Fibroblast of skin of left biceps (primary cell): ENCODE results near the gene EXOC6.

ENCODE experiments used
- DNase-seq, 2 experiments: peaks; one replicate each; pipeline ENCODE4 v3.0.0-alpha.2; 2013; ENCODE audit warnings: low read depth in 2 of 2

EXOC6 gene

DNA sequence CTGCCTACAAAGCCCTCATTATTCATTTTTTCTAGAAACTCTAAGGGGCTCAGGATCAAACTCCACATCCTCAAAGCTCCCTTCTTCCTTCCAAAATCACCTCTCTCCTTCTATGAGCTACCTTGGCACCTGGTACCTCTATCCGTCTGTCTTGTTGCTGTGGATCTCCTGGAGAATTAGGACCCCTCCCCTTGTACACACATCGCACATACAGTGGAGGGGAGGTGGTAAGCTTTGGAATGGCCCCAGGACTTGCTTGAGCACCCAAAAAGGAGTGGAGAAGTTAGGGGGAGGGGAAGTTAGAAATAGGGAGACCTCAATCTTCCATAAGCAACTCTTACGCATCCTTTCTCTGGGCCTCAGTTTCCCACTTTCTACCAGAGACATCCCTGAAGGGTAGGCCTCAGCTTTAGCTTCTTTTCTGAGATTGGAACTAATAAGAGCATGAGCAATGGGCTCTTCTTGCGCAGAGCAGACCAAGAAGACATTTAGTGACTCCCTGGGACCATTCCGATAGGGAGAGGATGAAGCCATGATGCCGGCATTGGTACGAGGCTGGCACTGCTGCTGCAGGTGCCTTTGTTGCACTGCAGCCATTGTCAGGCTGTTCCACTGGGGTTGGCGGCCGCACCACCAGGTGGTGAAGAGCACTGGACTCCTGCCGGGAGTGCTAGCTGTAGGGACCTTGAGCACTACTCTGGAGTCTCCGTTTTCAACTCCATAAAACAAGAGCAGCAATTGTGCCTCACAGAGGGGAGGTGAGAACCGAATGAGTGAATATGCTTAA, 216.7 kb downstream of the EXOC6 start:
- no peak for DNase-seq

DNA sequence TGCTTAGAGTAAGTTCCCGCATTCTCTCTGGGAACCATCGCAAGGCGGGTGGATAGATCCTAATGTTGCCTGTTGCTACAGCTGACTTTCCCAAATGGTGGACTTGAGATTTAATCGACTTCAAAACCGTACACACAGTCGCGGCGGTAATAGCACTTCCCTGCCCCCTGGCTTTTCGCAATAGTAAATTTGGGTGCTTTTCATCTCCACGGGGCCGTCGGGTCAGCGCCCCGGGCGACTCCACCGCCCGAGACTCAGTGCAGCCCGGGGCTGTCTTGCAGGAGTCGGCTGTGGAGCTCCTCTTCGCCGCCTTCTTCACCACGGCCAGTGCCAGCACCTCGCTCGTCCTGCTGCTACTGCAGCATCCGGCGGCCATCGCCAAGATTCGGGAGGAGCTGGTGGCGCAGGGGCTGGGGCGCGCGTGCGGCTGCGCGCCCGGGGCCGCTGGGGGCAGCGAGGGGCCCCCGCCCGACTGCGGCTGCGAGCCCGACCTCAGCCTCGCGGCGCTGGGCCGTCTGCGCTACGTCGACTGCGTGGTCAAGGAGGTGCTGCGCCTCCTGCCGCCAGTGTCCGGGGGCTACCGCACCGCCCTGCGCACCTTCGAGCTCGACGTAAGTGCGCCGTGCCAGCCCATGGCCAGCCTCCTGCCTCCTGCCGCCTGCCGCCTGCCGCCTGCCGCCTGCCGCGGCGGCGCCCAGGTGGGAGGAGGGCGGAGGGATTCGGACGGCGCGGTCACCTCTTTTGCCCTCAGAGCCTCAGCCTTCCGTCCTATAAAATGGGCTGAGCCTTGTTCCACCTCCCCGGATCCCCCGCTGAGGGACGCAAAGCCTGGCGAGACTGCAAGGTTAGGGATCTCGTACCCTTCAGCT, 217.6 kb downstream of the EXOC6 start:
- no peak for DNase-seq

DNA sequence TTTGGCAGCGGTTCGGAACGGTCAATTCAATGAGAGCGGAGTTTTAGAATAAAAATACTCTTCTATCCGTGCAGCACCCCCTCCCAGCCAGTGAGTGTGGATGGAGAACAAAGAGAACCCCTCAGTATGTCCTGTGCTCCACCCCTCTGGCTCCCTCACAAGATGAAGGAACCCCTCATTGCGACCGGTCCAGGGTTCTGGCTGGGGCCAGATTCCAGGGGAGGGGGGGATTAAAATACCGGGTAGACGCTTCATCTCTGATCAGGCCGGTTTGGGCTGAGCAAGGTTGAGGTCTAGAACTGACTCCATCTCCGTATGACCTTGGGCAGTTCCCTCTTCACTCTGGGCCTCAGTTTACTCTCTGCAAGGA, 218.2 kb downstream of the EXOC6 start:
- DNase-seq: no peak

DNA sequence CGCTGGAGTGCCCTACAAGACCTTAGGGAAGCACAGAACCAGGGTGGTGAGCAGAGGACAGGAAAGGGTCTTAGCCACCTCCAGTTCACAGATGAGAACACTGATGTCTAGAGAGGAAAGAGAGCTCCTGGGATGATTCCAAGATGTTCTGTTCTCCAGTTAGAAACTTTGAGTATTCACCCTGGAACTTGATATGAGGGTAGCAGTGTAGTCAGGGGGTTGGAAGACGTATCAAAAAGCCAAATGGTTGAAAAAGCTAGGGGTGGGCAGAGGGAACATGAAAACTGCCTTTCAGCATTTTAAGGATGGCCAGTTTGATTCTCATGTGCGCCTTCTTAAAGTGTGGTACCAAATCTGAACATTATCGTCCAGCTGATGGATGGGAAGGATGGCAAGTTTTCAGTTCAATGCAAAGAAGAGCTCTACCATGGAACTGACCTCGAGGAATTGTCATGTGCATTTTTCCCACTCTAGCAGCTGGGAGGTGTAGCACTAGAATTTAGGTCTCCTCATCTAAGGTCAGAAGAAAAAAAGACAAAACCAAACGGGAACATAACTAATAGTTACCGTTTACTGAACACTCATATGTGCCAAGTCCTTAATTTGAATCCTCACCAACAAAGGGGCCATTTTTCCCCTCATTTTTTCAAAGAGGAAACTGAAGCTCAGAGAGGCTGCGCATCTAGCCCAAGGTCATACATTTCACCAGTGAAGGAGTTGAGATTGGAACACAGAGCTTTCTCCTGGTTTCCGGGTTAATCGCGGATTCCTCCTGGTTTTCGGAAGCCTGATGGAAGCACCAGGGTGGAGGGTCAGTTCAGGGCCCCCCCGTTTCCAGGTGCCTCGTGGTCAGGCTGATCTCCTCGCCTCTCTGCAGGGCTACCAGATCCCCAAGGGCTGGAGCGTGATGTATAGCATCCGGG, 219.4 kb downstream of the EXOC6 start:
- DNase-seq: no peak

DNA sequence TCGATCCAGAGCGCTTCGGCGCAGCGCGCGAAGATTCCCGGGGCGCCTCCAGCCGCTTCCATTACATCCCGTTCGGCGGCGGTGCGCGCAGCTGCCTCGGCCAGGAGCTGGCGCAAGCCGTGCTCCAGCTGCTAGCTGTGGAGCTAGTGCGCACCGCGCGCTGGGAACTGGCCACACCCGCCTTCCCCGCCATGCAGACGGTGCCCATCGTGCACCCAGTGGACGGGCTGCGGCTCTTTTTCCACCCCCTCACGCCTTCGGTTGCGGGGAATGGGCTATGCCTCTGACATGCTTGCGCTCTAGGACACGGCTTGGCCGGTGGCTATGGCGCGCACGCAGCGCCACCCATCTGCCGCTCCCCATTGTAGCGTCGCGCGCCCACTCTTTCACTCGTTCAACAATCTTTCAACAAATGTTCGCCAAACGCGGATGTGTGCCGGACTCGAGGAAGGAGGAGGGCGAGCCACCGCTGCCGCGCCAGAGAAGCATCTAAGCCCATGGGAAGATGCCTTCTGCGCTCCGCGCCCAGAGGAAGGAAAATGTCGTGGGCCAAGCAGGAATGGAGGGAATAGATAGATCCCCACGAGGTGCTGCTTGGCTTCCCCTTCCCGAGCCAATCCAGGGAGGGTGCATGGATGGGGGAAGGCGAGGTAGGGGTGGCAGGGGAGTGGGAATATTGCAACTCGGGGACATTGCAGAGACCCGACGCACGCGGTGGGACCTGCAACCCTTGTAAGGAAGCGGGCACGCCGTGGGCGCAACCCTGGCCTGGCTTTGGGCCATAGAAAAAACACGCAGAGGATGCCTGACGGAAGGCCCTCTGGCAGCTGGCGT, 220.3 kb downstream of the EXOC6 start:
- DNase-seq: no peak

DNA sequence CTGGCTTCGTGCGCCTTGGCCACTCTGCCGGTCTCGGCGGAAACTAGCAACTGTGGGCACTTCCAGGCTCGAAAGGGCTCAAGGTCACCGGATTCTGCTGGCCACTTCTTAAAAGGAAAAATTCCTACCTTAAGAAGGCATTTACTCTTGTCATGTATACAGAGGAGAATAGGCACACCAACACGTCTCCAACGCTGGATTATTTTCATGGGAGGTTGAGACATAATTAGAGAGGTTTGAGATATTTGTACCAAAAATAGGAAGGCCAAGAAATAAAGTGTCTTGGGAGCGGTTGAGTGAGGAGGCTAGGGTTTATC, 220.9 kb downstream of the EXOC6 start:
- DNase-seq: no peak

DNA sequence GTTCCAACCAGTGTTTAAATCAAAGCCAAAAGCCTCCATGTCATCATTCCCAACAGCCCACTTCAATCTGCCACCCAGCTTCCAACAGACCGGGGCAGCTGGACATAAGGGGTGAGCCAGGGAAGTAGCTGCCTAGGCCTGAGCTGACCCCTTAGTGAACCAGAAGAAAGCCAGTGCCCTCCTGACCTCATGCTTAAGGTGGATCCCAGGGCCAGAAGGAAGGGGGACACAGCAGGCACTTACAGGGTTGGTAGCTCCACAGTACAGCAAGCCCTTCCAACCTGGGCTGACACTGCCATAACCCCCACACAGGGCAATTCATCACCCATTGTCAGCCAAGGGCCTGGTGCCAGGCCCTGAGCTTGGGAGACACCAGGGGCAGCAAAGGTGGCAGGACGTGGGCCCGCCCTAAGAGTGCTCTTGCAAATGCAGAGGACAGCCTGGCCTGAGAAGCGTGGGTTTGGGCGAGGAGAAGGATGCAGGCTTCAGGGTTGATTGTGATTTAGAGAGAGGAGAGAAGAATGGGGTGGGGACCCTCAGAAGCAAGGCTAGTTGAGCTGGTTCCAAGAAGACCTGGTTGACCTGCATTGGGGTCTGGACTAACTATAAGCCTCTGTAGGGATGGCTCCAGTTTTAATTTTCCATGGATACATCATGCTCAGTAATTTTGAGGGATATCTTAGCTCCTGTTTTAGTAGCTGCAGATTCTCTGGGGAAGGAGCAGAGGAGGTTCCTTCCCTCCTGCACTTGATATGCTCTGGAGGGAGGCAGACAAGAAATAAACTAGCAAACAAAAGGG, 222.3 kb downstream of the EXOC6 start:
- DNase-seq: no peak

DNA sequence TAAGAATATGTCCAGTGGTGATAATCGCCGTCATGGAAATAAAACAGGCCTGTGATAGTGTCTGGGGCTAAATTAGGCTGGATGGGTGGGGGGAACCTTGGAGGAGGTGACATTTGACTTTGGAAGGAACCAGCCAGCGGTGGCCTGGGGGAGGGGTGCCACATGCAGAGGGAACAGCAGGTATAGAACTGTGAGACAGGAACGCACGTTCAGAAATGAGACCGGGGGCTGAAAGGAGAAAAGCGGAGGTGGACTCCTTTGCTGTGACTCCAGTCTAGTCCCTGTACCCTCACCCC, 222.8 kb downstream of the EXOC6 start:
- no peak for DNase-seq

DNA sequence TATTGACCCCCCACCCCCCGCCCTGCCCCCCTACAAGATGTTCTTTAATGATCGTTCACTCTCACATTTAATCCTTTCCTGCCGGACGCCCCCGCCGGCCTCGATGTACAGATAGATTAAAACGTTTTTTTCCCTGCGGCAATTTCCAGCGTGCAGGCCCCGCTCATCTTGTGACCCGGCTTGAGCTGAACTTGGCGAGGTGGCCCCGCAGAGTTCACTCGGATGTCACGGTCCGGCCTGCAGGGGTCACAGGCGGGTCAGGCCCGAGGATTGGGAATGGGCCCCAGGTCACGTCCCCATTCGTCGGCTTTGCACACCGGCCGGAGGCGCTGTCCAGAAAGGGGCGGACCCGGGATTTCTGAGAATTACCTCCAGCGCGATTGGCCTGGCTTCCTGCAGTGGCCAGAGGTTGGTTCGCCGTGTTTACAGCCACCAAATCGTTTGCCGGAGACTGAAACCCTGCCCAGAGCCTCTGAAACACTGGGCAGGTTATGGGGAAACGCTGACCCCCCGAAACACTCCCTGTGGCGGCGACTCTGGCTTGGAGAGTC, 223.4 kb downstream of the EXOC6 start:
- DNase-seq: no peak

DNA sequence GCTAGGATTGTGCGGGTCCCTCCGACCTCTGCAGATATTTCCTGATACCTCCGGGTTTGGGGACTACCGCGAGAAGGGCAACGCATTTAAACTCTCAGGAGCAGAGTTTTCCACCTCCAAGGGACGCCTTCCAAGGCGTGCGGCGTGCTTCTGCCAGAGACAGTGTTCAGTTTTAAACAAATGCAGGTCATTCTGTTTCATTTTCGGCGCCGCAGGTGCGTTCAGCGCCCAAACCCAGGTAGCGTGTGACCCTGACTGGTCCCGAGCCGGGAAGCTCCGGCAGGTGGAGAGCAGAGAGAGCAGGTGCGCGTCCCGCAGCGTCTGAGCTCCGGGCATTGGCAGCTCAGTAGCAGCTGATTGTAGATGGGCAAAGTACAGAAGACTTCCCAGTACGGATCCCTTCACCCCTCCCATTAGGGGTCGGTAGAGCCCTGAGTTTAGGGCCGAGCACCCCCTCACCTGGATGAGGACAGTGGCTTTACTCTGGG, 223.9 kb downstream of the EXOC6 start:
- DNase-seq: no peak

DNA sequence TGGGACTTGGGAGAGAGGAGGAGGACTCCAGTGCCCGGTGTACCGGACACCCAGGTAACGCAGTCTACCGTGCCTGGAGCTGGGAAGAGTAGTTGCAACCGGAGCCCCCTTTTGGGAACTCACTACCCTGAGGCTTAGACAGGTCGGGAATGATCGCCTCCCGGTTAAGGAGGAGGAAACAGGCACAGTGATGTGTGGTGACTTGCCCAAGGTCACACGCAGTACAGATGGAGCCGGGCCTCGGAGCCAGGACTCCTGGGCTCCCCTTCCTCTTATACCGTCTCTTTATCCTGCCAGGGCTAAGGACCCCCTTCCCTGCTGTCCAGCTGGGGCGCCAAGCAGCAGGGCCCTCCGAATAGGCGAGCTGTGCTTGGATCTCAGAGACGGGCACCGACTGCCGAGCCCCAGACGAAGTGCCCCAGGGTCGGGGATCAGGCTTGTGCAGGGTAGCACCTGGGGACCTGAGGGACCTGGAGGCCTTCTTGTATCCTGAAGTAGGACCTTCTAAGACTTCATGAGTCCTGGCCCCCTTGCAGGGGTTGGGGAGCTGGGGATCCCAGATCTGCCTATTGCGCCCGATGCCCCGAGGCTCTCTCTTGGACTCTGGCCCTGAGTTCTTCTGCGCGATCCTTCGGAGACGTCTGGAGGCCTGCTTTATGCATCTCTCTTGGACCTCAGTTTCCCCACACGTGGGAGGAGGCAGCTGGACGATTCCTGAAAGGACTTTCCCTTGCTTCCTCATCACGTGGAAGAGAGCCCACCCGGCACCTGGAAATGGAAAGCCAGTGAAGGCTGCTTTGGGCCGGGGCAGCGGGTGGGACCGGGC, 224.6 kb downstream of the EXOC6 start:
- DNase-seq: no peak

DNA sequence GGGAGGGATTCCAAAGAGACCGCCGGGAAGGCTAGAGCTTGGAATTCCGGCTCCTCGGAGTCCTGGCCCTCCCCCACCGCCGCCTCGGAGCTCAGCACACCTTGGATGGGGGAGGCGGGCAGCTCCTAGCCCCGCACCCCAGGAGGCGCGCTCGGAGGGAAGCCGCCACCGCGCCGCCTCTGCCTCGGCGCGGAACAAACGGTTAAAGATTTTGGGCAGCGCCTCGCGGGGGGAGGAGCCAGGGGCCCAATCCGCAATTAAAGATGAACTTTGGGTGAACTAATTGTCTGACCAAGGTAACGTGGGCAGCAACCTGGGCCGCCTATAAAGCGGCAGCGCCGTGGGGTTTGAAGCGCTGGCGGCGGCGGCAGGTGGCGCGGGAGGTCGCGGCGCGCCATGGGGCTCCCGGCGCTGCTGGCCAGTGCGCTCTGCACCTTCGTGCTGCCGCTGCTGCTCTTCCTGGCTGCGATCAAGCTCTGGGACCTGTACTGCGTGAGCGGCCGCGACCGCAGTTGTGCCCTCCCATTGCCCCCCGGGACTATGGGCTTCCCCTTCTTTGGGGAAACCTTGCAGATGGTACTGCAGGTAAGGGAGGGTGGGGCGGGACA, 225.3 kb downstream of the EXOC6 start, which contains the start of gene CYP26A1:
Gene CYP26A1 (plus strand): TSS at position 355 of the 608 bp plus-strand sequence. CDS start 42 bp downstream, at position 397.
- DNase-seq: no peak

DNA sequence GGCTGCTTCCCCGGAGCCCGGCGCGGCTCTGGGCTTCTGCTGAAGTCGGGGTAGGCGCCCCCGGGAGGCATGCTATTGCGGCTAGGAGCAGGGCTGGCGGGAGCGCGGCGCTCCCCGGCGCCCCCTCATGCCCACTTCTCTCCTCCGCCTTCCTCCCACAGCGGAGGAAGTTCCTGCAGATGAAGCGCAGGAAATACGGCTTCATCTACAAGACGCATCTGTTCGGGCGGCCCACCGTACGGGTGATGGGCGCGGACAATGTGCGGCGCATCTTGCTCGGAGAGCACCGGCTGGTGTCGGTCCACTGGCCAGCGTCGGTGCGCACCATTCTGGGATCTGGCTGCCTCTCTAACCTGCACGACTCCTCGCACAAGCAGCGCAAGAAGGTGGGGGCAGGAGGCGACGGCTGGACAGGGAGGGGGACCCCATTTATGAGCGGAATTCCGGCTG, 225.9 kb downstream of the EXOC6 start:
- DNase-seq: no peak

DNA sequence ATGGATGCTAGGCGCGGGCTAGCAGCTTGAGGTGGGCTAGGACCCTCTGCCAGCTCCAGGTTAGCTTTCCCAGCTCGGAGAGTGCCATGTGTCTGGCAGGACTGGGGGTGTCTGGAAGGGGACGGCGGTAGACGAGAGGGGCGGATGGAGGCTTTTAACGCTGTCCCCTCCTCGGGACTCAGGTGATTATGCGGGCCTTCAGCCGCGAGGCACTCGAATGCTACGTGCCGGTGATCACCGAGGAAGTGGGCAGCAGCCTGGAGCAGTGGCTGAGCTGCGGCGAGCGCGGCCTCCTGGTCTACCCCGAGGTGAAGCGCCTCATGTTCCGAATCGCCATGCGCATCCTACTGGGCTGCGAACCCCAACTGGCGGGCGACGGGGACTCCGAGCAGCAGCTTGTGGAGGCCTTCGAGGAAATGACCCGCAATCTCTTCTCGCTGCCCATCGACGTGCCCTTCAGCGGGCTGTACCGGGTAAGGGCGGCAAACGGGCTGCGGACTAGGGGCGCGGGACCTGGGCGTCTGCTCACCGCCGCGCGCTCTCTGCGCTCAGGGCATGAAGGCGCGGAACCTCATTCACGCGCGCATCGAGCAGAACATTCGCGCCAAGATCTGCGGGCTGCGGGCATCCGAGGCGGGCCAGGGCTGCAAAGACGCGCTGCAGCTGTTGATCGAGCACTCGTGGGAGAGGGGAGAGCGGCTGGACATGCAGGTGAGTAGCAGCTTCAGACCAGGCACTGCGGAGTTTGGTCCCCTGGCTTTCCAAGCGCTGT, 226.5 kb downstream of the EXOC6 start:
- no peak for DNase-seq

DNA sequence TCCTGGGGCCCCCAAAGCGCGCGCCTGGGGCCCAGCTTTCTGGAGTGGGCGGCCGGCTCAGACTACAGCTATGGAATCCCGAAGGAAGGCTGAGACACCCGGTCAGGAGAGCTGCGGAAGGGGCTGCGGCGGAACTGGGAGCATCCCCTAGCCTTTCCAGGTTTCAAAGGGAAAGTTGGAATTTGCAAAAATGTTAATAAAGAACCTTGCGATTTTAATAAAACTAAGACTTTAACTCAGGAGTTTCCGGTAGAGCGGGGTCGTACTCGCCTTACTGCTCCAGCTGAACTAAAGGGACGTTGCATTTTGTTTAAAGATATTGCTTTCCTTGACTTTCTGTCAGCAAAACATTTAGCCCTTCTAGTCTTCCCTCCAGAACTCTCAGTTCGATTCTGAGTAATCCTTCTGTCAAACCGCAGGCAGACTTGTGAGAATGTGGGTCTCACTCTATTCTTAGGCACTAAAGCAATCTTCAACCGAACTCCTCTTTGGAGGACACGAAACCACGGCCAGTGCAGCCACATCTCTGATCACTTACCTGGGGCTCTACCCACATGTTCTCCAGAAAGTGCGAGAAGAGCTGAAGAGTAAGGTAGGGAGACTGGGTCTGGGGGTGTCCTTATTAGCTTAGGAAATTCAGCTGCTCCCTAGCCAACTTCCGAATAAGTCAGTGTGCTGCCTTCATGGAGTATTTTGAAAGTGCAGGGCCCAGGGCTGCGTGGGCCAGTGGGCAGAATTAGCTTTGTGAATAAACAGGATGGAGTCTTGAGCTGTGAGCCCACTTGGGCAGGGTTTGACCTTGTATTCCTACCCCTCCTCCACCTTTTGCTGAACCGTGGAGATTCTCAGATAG, 227.3 kb downstream of the EXOC6 start:
- DNase-seq: no peak

DNA sequence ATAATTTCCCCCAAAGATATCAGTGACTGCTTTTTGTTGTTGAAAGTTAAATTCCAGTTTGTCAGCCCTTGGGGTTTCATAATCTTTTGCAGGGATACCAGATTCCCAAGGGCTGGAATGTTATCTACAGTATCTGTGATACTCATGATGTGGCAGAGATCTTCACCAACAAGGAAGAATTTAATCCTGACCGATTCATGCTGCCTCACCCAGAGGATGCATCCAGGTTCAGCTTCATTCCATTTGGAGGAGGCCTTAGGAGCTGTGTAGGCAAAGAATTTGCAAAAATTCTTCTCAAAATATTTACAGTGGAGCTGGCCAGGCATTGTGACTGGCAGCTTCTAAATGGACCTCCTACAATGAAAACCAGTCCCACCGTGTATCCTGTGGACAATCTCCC, 228.6 kb downstream of the EXOC6 start:
- no peak for DNase-seq

DNA sequence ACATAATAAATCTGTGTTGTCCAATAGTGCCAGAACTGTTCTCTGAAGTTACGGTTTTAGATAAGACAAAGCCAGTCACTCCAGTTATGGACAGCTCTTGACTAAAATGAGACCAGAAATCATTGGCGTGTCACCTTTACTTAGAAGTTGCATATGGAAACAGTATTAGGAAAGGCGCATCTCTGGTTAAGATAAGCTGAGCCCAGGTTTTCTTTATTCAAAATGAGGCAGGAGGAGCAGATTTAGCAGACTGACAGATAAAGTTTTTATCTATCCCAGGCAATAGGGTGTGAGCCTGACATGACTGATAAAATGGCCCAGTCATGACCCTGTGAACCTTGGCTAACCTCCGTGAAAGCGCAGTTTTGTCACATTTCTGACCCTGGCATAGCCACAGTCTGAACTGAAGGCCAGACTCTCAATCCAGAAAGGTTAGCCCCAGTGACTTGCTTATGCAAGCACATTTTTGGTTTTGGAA, 229.6 kb downstream of the EXOC6 start:
- no peak for DNase-seq
